GM23248 (cell line): ENCODE results near the gene RNF126. TPM values are rescaled to one million over a fixed set of nuclear protein-coding genes. Genes with fewer than 3 reads are reported as not detected.

Experiments
- DNase-seq: peaks from one replicate; pipeline ENCODE4 v3.0.0-alpha.2; 2015
- H2AFZ ChIP-seq: fragments of 200-600 bp; sonication (generic); 2 replicates; pipeline ENCODE4 v1.6.1; 2016; ENCODE audit warnings: antibody characterized with exemption
- H3F3A ChIP-seq: fragments of 200-600 bp; sonication (generic); 2 replicates; pipeline ENCODE4 v1.6.1; 2016; ENCODE audit warnings: mild to moderate bottlenecking, antibody characterized with exemption, mixed run types; ENCODE audit not compliant: insufficient read depth
- H3K27ac ChIP-seq: fragments of 200-600 bp; sonication (generic); 2 replicates; pipeline ENCODE4 v1.5.1; 2016; ENCODE audit warnings: mild to moderate bottlenecking
- H3K27me3 ChIP-seq: fragments of 200-600 bp; sonication (generic); replicated peaks from 2 replicates; pipeline ENCODE4 v1.6.1; 2016; ENCODE audit warnings: mild to moderate bottlenecking; ENCODE audit not compliant: insufficient read depth
- H3K36me3 ChIP-seq: fragments of 200-600 bp; sonication (generic); 2 replicates; pipeline ENCODE4 v1.6.1; 2016; ENCODE audit warnings: low read depth, mild to moderate bottlenecking
- H3K4me1 ChIP-seq: fragments of 200-600 bp; sonication (generic); 2 replicates; pipeline ENCODE4 v1.6.1; 2016; ENCODE audit warnings: mild to moderate bottlenecking; ENCODE audit not compliant: insufficient read depth
- H3K4me2 ChIP-seq: fragments of 200-600 bp; sonication (generic); one replicate; pipeline ENCODE4 v1.6.1; 2016; ENCODE audit warnings: mild to moderate bottlenecking; ENCODE audit not compliant: unreplicated experiment
- H3K4me3 ChIP-seq: fragments of 200-600 bp; sonication (generic); 2 replicates; pipeline ENCODE4 v1.5.1; 2016; ENCODE audit warnings: mild to moderate bottlenecking
- H3K79me2 ChIP-seq: fragments of 200-600 bp; sonication (generic); 2 replicates; pipeline ENCODE4 v1.6.1; 2016; ENCODE audit warnings: mild to moderate bottlenecking; ENCODE audit not compliant: insufficient read depth
- H3K9ac ChIP-seq: fragments of 200-600 bp; sonication (generic); 2 replicates; pipeline ENCODE4 v1.6.1; 2016; ENCODE audit warnings: mild to moderate bottlenecking
- H3K9me2 ChIP-seq: fragments of 200-600 bp; sonication (generic); 2 replicates; pipeline ENCODE4 v1.6.1; 2016; ENCODE audit warnings: mixed run types, mild to moderate bottlenecking, moderate library complexity; ENCODE audit not compliant: insufficient read depth
- H3K9me3 ChIP-seq: fragments of 200-600 bp; sonication (generic); one replicate; pipeline ENCODE4 v1.6.1; 2017; ENCODE audit warnings: low read depth
- H4K20me1 ChIP-seq: fragments of 200-600 bp; sonication (generic); 2 replicates; pipeline ENCODE4 v1.6.0; 2016; ENCODE audit not compliant: insufficient read depth
- EZH2 ChIP-seq: fragments of 200-600 bp; sonication (generic); IDR thresholded peaks from 2 replicates; pipeline ENCODE4 v1.6.1; 2018; ENCODE audit warnings: antibody characterized with exemption, mild to moderate bottlenecking; ENCODE audit not compliant: insufficient read depth, poor library complexity, severe bottlenecking
- EZH2phosphoT487 ChIP-seq: fragments of 200-600 bp; sonication (generic); IDR thresholded peaks from 2 replicates; pipeline ENCODE4 v1.6.1; 2018; ENCODE audit warnings: antibody characterized with exemption, moderate library complexity, mild to moderate bottlenecking, low read depth; ENCODE audit not compliant: insufficient read depth
- WGBS, 2 experiments: methylation state at CpG; one replicate each; pipeline ENCODE4 v1.1.6; 2015 to 2017; ENCODE audit warnings: low lambda C conversion rate in 2 of 2, low coverage in 1 of 2; ENCODE audit errors: missing lambda C conversion rate in 2 of 2; 5-methylcytosine and 5-hydroxymethylcytosine counted together
- in situ Hi-C: fragments of 300-500 bp; cut with MboI; formaldehyde crosslinking; loops from 2 replicates; pipeline ENCODE4 v1.15.0; 2020
- polyA plus RNA-seq: library from polyadenylated mRNA; unstranded; fragments of >200 nt; fragmentation: Nextera tagmentation; extraction: Ambion mirVana; gene quantifications from 2 replicates; pipeline ENCODE4 v1.2.1, GENCODE V29; 2016
- total RNA-seq: library from RNA; depleted of rRNA; stranded (reverse); fragments of >200 nt; shearing (Covaris generic); gene quantifications from 2 replicates; pipeline ENCODE4 v1.2.3, GENCODE V29; 2014

The RNF126 gene
- total and polyA plus RNA-seq, 2 experiments from 2014 or later, result 52.7 to 72.4 TPM

GRCh38 chr19:682678-683320, 19.8 kb upstream of the RNF126 start:
- H3K9me3 ChIP-seq, result no peaks in the 10 kb centered on the region
- in situ Hi-C loops, result no loop called here
- DNase-seq, result no peak
- H3K4me1 ChIP-seq, result peaks cover 5% of the 10 kb centered on the region; the same call in 1 of the 2 replicates
- no peak overlapping the region for H3K9ac ChIP-seq
- no peak overlapping the region for H3K27ac ChIP-seq
- H3F3A ChIP-seq, result no peaks in the 10 kb centered on the region; the same call in 1 of the 2 replicates
- H3K79me2 ChIP-seq, result peaks cover 16% of the 10 kb centered on the region; the same call in 1 of the 2 replicates
- H3K36me3 ChIP-seq, result no peaks in the 10 kb centered on the region
- H3K4me3 ChIP-seq, result no peak overlapping the region
- no peak overlapping the region for H2AFZ ChIP-seq
- TF ChIP-seq EZH2 (no peak), EZH2phosphoT487 (no peak)
- H3K9me2 ChIP-seq, result no peaks in the 10 kb centered on the region
- H3K4me2 ChIP-seq, result no peak overlapping the region
- H4K20me1 ChIP-seq, result no peaks in the 10 kb centered on the region
- 77 to 78% methylated on average over 21 to 24 of the region's 25 CpGs for WGBS, 2 experiments
- no peaks in the 10 kb centered on the region for H3K27me3 ChIP-seq

- Histone ChIP-seq H3F3A (no peaks in the 10 kb centered on the region; the same call in 1 of the 2 replicates), H3K27me3 (no peaks in the 10 kb centered on the region), H3K4me2 (no peak overlapping the region), H2AFZ (peak overlapping the region; percentile 74; the same call in 1 of the 2 replicates), H3K36me3 (no peaks in the 10 kb centered on the region), H3K4me1 (peaks cover 5% of the 10 kb centered on the region; the same call in 1 of the 2 replicates), H3K27ac (peak overlapping the region; percentile 72), H3K9ac (peak overlapping the region; percentile 70; the same call in 1 of the 2 replicates), H3K9me2 (no peaks in the 10 kb centered on the region), H3K79me2 (peaks cover 19% of the 10 kb centered on the region; the same call in 1 of the 2 replicates), H4K20me1 (no peaks in the 10 kb centered on the region), H3K4me3 (peak overlapping the region; percentile 66), H3K9me3 (no peaks in the 10 kb centered on the region)
- WGBS, 2 experiments, result 80 to 94% methylated on average over 28 to 54 of the region's 54 CpGs
- TF ChIP-seq EZH2phosphoT487 (no peak), EZH2 (no peak)
- in situ Hi-C loops, result no loop called here
- DNase-seq, result peak; percentile 96
Observed at GRCh38 chr19:681029-682019, 18.3 kb upstream of the RNF126 start.

GRCh38 chr19:680287-681028, 17.4 kb upstream of the RNF126 start:
- H3K27me3 ChIP-seq, result no peaks in the 10 kb centered on the region
- H3F3A ChIP-seq, result no peaks in the 10 kb centered on the region; the same call in 1 of the 2 replicates
- in situ Hi-C loops, result no loop called here
- H3K27ac ChIP-seq, result peak overlapping the region; percentile 83
- peak overlapping the region; percentile 75 for H3K4me3 ChIP-seq
- H2AFZ ChIP-seq, result peak overlapping the region; percentile 74
- H3K79me2 ChIP-seq, result peaks cover 19% of the 10 kb centered on the region; the same call in 1 of the 2 replicates
- peak overlapping the region; percentile 92 for H3K9ac ChIP-seq
- DNase-seq, result peak; percentile 99
- no peaks in the 10 kb centered on the region for H3K9me3 ChIP-seq
- H3K36me3 ChIP-seq, result no peaks in the 10 kb centered on the region
- peak overlapping the region; percentile 61 for H3K4me2 ChIP-seq
- 1% methylated on average over 38 to 44 of the region's 70 CpGs for WGBS, 2 experiments
- H4K20me1 ChIP-seq, result no peaks in the 10 kb centered on the region
- H3K4me1 ChIP-seq, result peaks cover 5% of the 10 kb centered on the region; the same call in 1 of the 2 replicates
- TF ChIP-seq EZH2phosphoT487 (no peak), EZH2 (no peak)
- H3K9me2 ChIP-seq, result no peaks in the 10 kb centered on the region
